ENCODE measurements around the gene SLC8A1. TPM values are rescaled to one million over a fixed set of nuclear protein-coding genes. Genes with fewer than 3 reads are reported as not detected.

Gene SLC8A1
- total and polyA plus RNA-seq, 2 donors (not counting 1 experiment from before 2014, with no cell fraction given): 17.4 to 109 TPM

DNA sequence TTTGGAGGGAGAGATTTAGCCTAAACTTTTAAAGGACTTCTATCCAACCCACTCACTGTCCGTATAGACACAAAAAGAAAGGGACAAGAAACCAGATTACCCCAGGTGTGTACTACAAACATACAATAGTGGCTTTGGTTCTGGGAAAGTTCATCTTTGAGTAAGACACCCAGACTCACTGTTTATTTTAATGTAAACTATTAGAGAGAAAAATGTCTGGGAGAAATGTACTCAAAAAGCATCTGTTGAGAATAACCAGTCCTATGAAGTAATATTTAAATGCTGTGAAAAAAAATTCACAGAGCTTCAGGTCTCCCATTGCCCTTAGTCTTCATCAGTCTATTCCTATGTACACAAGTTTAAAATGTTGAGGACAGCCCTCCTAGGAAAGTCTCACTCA is 107.5 kb downstream of the SLC8A1 start:
- Histone ChIP-seq H3K27ac (ENCODE audit: insufficient read depth, low read length) (no peak overlapping the region), H3K4me3 (replicated peaks in 1 of 4; ENCODE audit: control extremely low read depth in 1 of 4, insufficient read depth in 1 of 4, low read depth in 3 of 4, low read length in 4 of 4) (no peak overlapping the region), H3K27me3 (ENCODE audit: control insufficient read depth, insufficient read depth, low read length) (no peaks in the 10 kb centered on the region), H3K4me2 (ENCODE audit: extremely low read depth, insufficient read depth, low read length) (peak overlapping the region; percentile 58), H3K79me2 (ENCODE audit: control insufficient read depth, insufficient read depth, low read length) (no peaks in the 10 kb centered on the region), H4K20me1 (ENCODE audit: control insufficient read depth, extremely low read depth, insufficient read depth, low read length) (no peaks in the 10 kb centered on the region), H2AFZ (ENCODE audit: low read length) (no peak overlapping the region), H3K4me1 (ENCODE audit: control insufficient read depth, extremely low read depth, insufficient read depth, low read length) (peaks cover 22% of the 10 kb centered on the region), H3K9ac (ENCODE audit: insufficient read depth, low read length) (no peak overlapping the region), H3K36me3 (ENCODE audit: control insufficient read depth, insufficient read depth, low read length) (no peaks in the 10 kb centered on the region), H3K9me3 (ENCODE audit: control insufficient read depth, insufficient read depth, low read depth, low read length) (no peaks in the 10 kb centered on the region)
- DNase-seq (ENCODE audit: low read depth in 2 of 2): peak in 1 of 2 donors; percentile 39
- TF ChIP-seq EZH2 (IDR thresholded peaks at IDR 0.05; ENCODE audit: low read length, missing control alignments): no peak
- TF ChIP-seq, protein P1, sequence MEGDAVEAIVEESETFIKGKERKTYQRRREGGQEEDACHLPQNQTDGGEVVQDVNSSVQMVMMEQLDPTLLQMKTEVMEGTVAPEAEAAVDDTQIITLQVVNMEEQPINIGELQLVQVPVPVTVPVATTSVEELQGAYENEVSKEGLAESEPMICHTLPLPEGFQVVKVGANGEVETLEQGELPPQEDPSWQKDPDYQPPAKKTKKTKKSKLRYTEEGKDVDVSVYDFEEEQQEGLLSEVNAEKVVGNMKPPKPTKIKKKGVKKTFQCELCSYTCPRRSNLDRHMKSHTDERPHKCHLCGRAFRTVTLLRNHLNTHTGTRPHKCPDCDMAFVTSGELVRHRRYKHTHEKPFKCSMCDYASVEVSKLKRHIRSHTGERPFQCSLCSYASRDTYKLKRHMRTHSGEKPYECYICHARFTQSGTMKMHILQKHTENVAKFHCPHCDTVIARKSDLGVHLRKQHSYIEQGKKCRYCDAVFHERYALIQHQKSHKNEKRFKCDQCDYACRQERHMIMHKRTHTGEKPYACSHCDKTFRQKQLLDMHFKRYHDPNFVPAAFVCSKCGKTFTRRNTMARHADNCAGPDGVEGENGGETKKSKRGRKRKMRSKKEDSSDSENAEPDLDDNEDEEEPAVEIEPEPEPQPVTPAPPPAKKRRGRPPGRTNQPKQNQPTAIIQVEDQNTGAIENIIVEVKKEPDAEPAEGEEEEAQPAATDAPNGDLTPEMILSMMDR (conservative IDR thresholded peaks at IDR 0.05 in 1 of 2, IDR thresholded peaks at IDR 0.05 in 1 of 2; ENCODE audit: low read depth in 1 of 2, low read length in 2 of 2): no peak

- H3K4me3 ChIP-seq (replicated peaks in 1 of 4; ENCODE audit: control extremely low read depth in 1 of 4, insufficient read depth in 1 of 4, low read depth in 3 of 4, low read length in 4 of 4): no peak overlapping the region
- DNase-seq (ENCODE audit: low read depth in 2 of 2): peak; percentile 52 to 88
- TF ChIP-seq, protein P1 (conservative IDR thresholded peaks at IDR 0.05 in 1 of 2, IDR thresholded peaks at IDR 0.05 in 1 of 2; ENCODE audit: low read depth in 1 of 2, low read length in 2 of 2): no peak
- TF ChIP-seq EZH2 (IDR thresholded peaks at IDR 0.05; ENCODE audit: low read length, missing control alignments): no peak
- peaks cover 18% of the 10 kb centered on the region for H3K4me1 ChIP-seq (ENCODE audit: control insufficient read depth, extremely low read depth, insufficient read depth, low read length)
- H3K27me3 ChIP-seq (ENCODE audit: control insufficient read depth, insufficient read depth, low read length): no peaks in the 10 kb centered on the region
- no peak overlapping the region for H3K9ac ChIP-seq (ENCODE audit: insufficient read depth, low read length)
- no peaks in the 10 kb centered on the region for H3K9me3 ChIP-seq (ENCODE audit: control insufficient read depth, insufficient read depth, low read depth, low read length)
- no peaks in the 10 kb centered on the region for H3K79me2 ChIP-seq (ENCODE audit: control insufficient read depth, insufficient read depth, low read length)
- no peaks in the 10 kb centered on the region for H3K36me3 ChIP-seq (ENCODE audit: control insufficient read depth, insufficient read depth, low read length)
- peak overlapping the region; percentile 58 for H3K4me2 ChIP-seq (ENCODE audit: extremely low read depth, insufficient read depth, low read length)
- no peaks in the 10 kb centered on the region for H4K20me1 ChIP-seq (ENCODE audit: control insufficient read depth, extremely low read depth, insufficient read depth, low read length)
- no peak overlapping the region for H2AFZ ChIP-seq (ENCODE audit: low read length)
- no peak overlapping the region for H3K27ac ChIP-seq (ENCODE audit: insufficient read depth, low read length)
Measured at GRCh38 chr2:40343902-40344301, 108.0 kb downstream of the SLC8A1 start.

GRCh38 chr2:40341198-40341597 is 110.7 kb downstream of the SLC8A1 start:
- no peaks in the 10 kb centered on the region for H4K20me1 ChIP-seq (ENCODE audit: control insufficient read depth, extremely low read depth, insufficient read depth, low read length)
- peaks cover 10% of the 10 kb centered on the region for H3K4me1 ChIP-seq (ENCODE audit: control insufficient read depth, extremely low read depth, insufficient read depth, low read length)
- no peak overlapping the region for H3K9ac ChIP-seq (ENCODE audit: insufficient read depth, low read length)
- no peak overlapping the region for H3K4me2 ChIP-seq (ENCODE audit: extremely low read depth, insufficient read depth, low read length)
- no peaks in the 10 kb centered on the region for H3K36me3 ChIP-seq (ENCODE audit: control insufficient read depth, insufficient read depth, low read length)
- DNase-seq (ENCODE audit: low read depth in 2 of 2): peak in 1 of 2 donors; percentile 56
- no peak for TF ChIP-seq EZH2 (IDR thresholded peaks at IDR 0.05; ENCODE audit: low read length, missing control alignments)
- TF ChIP-seq, protein P1 (conservative IDR thresholded peaks at IDR 0.05 in 1 of 2, IDR thresholded peaks at IDR 0.05 in 1 of 2; ENCODE audit: low read depth in 1 of 2, low read length in 2 of 2): no peak
- no peak overlapping the region for H3K27ac ChIP-seq (ENCODE audit: insufficient read depth, low read length)
- no peaks in the 10 kb centered on the region for H3K79me2 ChIP-seq (ENCODE audit: control insufficient read depth, insufficient read depth, low read length)
- no peaks in the 10 kb centered on the region for H3K27me3 ChIP-seq (ENCODE audit: control insufficient read depth, insufficient read depth, low read length)
- no peak overlapping the region for H2AFZ ChIP-seq (ENCODE audit: low read length)
- no peaks in the 10 kb centered on the region for H3K9me3 ChIP-seq (ENCODE audit: control insufficient read depth, insufficient read depth, low read depth, low read length)
- H3K4me3 ChIP-seq (replicated peaks in 1 of 4; ENCODE audit: control extremely low read depth in 1 of 4, insufficient read depth in 1 of 4, low read depth in 3 of 4, low read length in 4 of 4): no peak overlapping the region
